ENCODE measurements around the gene ZNF524. TPM values are rescaled to one million over a fixed set of nuclear protein-coding genes. Genes with fewer than 3 reads are reported as not detected.

The ZNF524 gene
- total RNA-seq, 3 donors from 2014 or later, result 22.3 to 25.6 (median 25.4) TPM

DNA sequence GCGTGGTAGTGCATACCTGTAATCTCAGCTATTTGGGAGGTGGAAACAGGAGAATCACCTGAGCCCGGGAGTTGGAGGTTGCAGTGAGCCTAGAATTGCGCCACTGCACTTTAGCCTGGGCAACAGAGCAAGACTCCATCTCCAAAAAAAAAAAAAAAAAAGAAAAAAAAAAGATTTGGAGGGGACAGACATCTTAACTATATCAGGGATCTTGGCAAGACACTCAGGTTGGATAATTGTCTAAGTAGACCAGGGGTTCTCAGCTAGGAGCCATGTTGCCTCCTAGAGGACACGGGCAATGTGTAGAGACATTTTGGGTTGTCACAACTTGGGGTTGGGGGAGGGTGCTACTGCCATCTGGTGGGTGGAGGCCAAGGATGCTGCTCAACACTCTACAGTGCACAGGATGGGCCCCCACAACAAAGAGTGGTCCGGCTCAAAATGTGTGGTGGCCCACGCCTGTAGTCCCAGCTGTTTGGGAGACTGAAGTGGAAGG, 38.8 kb downstream of the ZNF524 start:
- Histone ChIP-seq H3K36me3 (no peaks in the 10 kb centered on the region), H3K27me3 (no peaks in the 10 kb centered on the region), H3K9me3 (no peaks in the 10 kb centered on the region), H3K4me1 (peaks cover 3 to 5% of the 10 kb centered on the region in 2 donors), H3K27ac (no peak overlapping the region), H3K4me3 (no peak overlapping the region)
- DNase-seq (ENCODE audit: low spot score in 2 of 2), result no peak
- TF ChIP-seq POLR2A (IDR thresholded peaks at IDR 0.05), result no peak
- TF ChIP-seq CTCF (IDR thresholded peaks at IDR 0.05), result no peak
- no peak for TF ChIP-seq POLR2AphosphoS5 (IDR thresholded peaks at IDR 0.05)
- intact Hi-C loops (cut with DNase I; ENCODE audit: low total_unique reads), result no loop called here

DNA sequence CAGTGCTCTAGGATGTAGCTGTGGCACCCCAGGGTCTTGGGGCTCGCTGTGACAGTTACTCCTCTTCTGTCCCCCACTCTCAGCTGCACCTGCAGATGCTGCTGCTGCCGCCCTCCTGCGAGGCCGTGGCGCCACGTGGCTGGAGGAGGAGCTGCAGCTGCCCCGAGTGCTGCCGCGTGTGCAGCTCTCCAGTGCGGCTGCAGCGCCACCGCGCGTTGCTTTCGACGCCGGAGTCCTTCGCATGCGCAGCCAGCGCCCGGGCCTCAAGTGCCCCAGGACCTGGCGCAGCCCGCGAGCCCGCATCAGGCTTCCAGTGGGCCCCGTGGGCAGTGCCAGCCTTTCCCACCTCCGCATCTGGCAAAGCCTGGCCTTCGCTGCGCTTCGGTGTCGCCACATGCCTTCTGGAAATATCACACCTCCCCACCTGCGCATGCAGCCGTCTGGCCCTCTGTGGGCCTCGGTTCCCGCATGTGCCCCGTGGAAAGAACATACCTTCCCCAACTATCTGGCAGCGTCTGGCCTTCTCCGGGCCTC, 40.0 kb downstream of the ZNF524 start:
- no peaks in the 10 kb centered on the region for H3K9me3 ChIP-seq
- no peaks in the 10 kb centered on the region for H3K27me3 ChIP-seq
- peak in 1 of 2 donors; percentile 71 for DNase-seq (ENCODE audit: low spot score in 2 of 2)
- H3K36me3 ChIP-seq, result no peaks in the 10 kb centered on the region
- peak overlapping the region; percentile 94 to 98 for H3K27ac ChIP-seq
- intact Hi-C loops (cut with DNase I; ENCODE audit: low total_unique reads), result no loop called here
- peak; percentile 33 to 58 (median 58) for TF ChIP-seq CTCF (IDR thresholded peaks at IDR 0.05)
- peak in 2 of 3 donors; percentile 26 to 61 for TF ChIP-seq POLR2AphosphoS5 (IDR thresholded peaks at IDR 0.05)
- TF ChIP-seq POLR2A (IDR thresholded peaks at IDR 0.05), result no peak
- H3K4me3 ChIP-seq, result peak overlapping the region; percentile 90 to 99 (median 93)
- H3K4me1 ChIP-seq, result peaks cover 11 to 13% of the 10 kb centered on the region in 2 donors

- DNase-seq (ENCODE audit: low spot score in 2 of 2), result peak; percentile 63 to 64
- TF ChIP-seq POLR2AphosphoS5 (IDR thresholded peaks at IDR 0.05), result peak in 1 of 3 donors; percentile 7
- no peak for TF ChIP-seq POLR2A (IDR thresholded peaks at IDR 0.05)
- no peak for TF ChIP-seq CTCF (IDR thresholded peaks at IDR 0.05)
- intact Hi-C loops (cut with DNase I; ENCODE audit: low total_unique reads), result no loop called here
Observed at GRCh38 chr19:55640577-55641425, 40.7 kb downstream of the ZNF524 start, which contains the start of gene ZNF580. Gene ZNF580 (plus strand): TSS chr19:55641002. CDS start chr19:55642509, 1,507 bp downstream.

DNA sequence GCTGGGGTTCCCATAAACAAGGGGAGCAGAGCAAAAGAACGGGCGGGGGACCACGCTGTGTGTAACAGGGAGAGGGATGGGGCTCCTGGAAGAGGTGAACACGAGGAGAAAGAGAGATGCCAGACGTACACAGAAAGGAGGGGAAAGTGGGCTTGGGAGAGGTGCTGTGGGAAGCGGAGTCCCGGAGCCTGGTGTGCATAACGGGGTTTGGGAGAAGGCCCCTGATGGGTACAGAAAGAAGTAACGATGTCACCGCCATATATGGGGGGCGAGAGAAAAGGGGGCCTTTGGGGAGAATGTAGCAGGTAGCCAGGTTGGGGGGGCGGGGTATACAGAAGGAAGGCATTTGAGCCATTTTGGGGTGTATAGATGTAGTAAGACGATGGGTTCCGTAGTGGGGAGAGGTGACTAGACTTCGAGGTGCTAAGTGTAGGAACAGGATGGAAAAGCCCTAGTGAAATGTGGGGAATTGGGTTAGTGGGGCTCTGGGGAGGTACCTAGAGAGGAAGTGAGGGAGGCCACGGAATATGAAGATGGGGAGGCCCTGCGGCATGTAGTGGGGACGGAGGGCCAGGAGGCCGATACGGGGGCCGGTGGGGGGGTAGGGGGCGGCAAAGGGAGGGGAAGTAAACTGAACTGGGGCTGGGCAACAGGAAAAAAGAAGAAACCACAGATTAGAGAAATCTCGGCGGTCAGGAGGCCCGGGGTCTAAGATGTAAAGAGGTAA, 41.5 kb downstream of the ZNF524 start:
- Histone ChIP-seq H3K4me1 (peaks cover 11 to 13% of the 10 kb centered on the region in 2 donors), H3K4me3 (peak overlapping the region; percentile 90 to 99 (median 93)), H3K27ac (peak overlapping the region; percentile 94 to 98), H3K27me3 (no peaks in the 10 kb centered on the region), H3K36me3 (no peaks in the 10 kb centered on the region), H3K9me3 (no peaks in the 10 kb centered on the region)
- no peak for TF ChIP-seq POLR2A (IDR thresholded peaks at IDR 0.05)
- TF ChIP-seq POLR2AphosphoS5 (IDR thresholded peaks at IDR 0.05), result no peak
- no peak for TF ChIP-seq CTCF (IDR thresholded peaks at IDR 0.05)
- intact Hi-C loops (cut with DNase I; ENCODE audit: low total_unique reads), result no loop called here
- no peak for DNase-seq (ENCODE audit: low spot score in 2 of 2)

More at GRCh38 chr19:55640577-55641425, 40.7 kb downstream of the ZNF524 start, which contains the start of gene ZNF580:
- Histone ChIP-seq H3K27ac (peak within 1 kb of the TSS; percentile 94 to 98), H3K36me3 (no peaks in the 10 kb centered on the region), H3K9me3 (no peaks in the 10 kb centered on the region), H3K4me3 (peak within 1 kb of the TSS; percentile 90 to 99 (median 93)), H3K4me1 (peaks cover 11 to 13% of the 10 kb centered on the region in 2 donors), H3K27me3 (no peaks in the 10 kb centered on the region)

All from breast epithelium (tissue), 4 donors.